K562 (cell line): ENCODE measurements around the gene H3-3A. TPM values are rescaled to one million over a fixed set of nuclear protein-coding genes. Genes with fewer than 3 reads are reported as not detected.
A peak's percentile ranks its signal among the peaks of the same experiment; 100 is the strongest.

Source experiments
- AFF4 ChIP-seq: sonication (generic); formaldehyde crosslinking; IDR thresholded peaks from 2 replicates; pipeline ENCODE4 v1.8.0; 2023; ENCODE audit warnings: mild to moderate bottlenecking, missing genetic modification reagents
- BRCA1 ChIP-seq, 2 experiments: fragments of 450-650 bp in 1 of 2; sonication (generic) in 1 of 2; formaldehyde crosslinking in 1 of 2; IDR thresholded peaks; 2 replicates each; pipeline versions ENCODE4 v1.5.0 to v1.6.1; 2017 to 2020; ENCODE audit warnings: mild to moderate bottlenecking in 1 of 2, missing genetic modification reagents in 1 of 2
- C11orf30 ChIP-seq: fragments of 450-650 bp; IDR thresholded peaks from 2 replicates; pipeline ENCODE4 v1.6.1; 2016; ENCODE audit warnings: low read depth, mild to moderate bottlenecking
- GATAD2A ChIP-seq: fragments of 450-650 bp; IDR thresholded peaks from 2 replicates; pipeline ENCODE4 v1.6.1; 2017
- GATAD2B ChIP-seq: fragments of 450-650 bp; IDR thresholded peaks from 2 replicates; pipeline ENCODE4 v1.6.1; 2017; ENCODE audit warnings: mild to moderate bottlenecking, borderline replicate concordance
- HNRNPL ChIP-seq: fragments of 200-400 bp; formaldehyde crosslinking; IDR thresholded peaks from 2 replicates; pipeline ENCODE4 v1.6.1; 2017; ENCODE audit warnings: low read depth, mild to moderate bottlenecking, low read length
- IFI16 ChIP-seq: fragments of 250-450 bp; sonication (Bioruptor Pico); IDR thresholded peaks from 2 replicates; pipeline ENCODE4 v2.1.2; 2022; ENCODE audit warnings: mild to moderate bottlenecking, inconsistent platforms
- NCOA2 ChIP-seq, 2 experiments: fragments of 450-650 bp; IDR thresholded peaks; 2 replicates each; pipeline ENCODE4 v1.6.1; 2018; ENCODE audit warnings: mild to moderate bottlenecking in 2 of 2, moderate library complexity in 1 of 2; ENCODE audit not compliant: partially characterized antibody in 2 of 2
- NFIC ChIP-seq: fragments of 450-650 bp; IDR thresholded peaks from 2 replicates; pipeline ENCODE4 v1.6.1; 2017; ENCODE audit warnings: mild to moderate bottlenecking, inconsistent platforms
- RBM22 ChIP-seq: fragments of 200-400 bp; formaldehyde crosslinking; IDR thresholded peaks from 2 replicates; pipeline ENCODE4 v1.6.1; 2018; ENCODE audit warnings: low read length, low read depth; ENCODE audit not compliant: poor library complexity, severe bottlenecking
- SAFB ChIP-seq: fragments of 200-400 bp; formaldehyde crosslinking; IDR thresholded peaks from 2 replicates; pipeline ENCODE4 v1.6.1; 2017; ENCODE audit warnings: low read depth, low read length, borderline replicate concordance
- SMAD3 ChIP-seq: fragments of 450-650 bp; formaldehyde crosslinking; conservative IDR thresholded peaks from 2 replicates; pipeline ENCODE4 v1.4.0; 2020; ENCODE audit warnings: mild to moderate bottlenecking
- ZFP91 ChIP-seq: sonication (generic); formaldehyde crosslinking; IDR thresholded peaks from 2 replicates; pipeline ENCODE4 v1.8.0; 2022; ENCODE audit warnings: mild to moderate bottlenecking, missing genetic modification reagents
- ZNF175 ChIP-seq: fragments of 200-800 bp; sonication (Bioruptor generic); IDR thresholded peaks from 2 replicates; pipeline ENCODE4 v1.6.1; 2016; ENCODE audit warnings: low read depth, mild to moderate bottlenecking, missing genetic modification characterization, missing compliant biosample characterization
- ZNF274 ChIP-seq: IDR thresholded peaks from 2 replicates; pipeline ENCODE4 v1.6.1; 2011; ENCODE audit warnings: low read depth, mild to moderate bottlenecking, low read length, moderate library complexity, borderline replicate concordance
- ZNF512 ChIP-seq: IDR thresholded peaks from 2 replicates; pipeline ENCODE4 v1.6.1; 2016; ENCODE audit warnings: missing genetic modification characterization, missing compliant biosample characterization
- ZNF589 ChIP-seq: fragments of 200-800 bp; sonication (Bioruptor generic); IDR thresholded peaks from 2 replicates; pipeline ENCODE4 v1.6.1; 2016; ENCODE audit warnings: low read depth, missing genetic modification characterization, missing compliant biosample characterization
- ZNF79 ChIP-seq: fragments of 250-450 bp; sonication (Bioruptor Pico); IDR thresholded peaks from 2 replicates; pipeline ENCODE4 v1.4.0; 2020; ENCODE audit warnings: low read depth, mild to moderate bottlenecking, moderate library complexity
- polyA plus RNA-seq, 8 experiments: library from polyadenylated mRNA; depleted of rRNA in 4 of 8; stranded (reverse) in 5 of 8; unstranded in 3 of 8; fragments of >200 nt; fragmentation: Nextera tagmentation in 2 of 8; fragmentation: Illumina TruSeq in 1 of 8; extraction: Ambion mirVana in 2 of 8; extraction: Trizol in 1 of 8; gene quantifications; 2 replicates each; pipeline versions ENCODE4 v1.2.1 to v1.2.3, GENCODE V29; 2011 to 2014; ENCODE audit warnings: inconsistent platforms in 1 of 8, missing spikeins in 1 of 8
- total RNA-seq, 7 experiments: library from RNA; depleted of rRNA in 6 of 7; stranded (reverse); fragments of >200 nt in 6 of 7; fragmentation: Illumina TruSeq in 2 of 7; extraction: Trizol in 2 of 7; gene quantifications; 2 replicates each; pipeline versions ENCODE4 v1.2.1 to v1.2.3, GENCODE V29; 2011 to 2021; ENCODE audit warnings: low replicate concordance in 1 of 7
- TF ChIP-seq, protein P1 (sequence below): fragments of 450-650 bp; IDR thresholded peaks from 2 replicates; pipeline ENCODE4 v1.6.1; 2016; ENCODE audit warnings: antibody characterized with exemption

The H3-3A gene
- total and polyA plus RNA-seq, 9 of the 15 experiments (the other 6 are each of a cell fraction or from before 2014, with no cell fraction given): 426 to 1,083 (median 591) TPM

DNA sequence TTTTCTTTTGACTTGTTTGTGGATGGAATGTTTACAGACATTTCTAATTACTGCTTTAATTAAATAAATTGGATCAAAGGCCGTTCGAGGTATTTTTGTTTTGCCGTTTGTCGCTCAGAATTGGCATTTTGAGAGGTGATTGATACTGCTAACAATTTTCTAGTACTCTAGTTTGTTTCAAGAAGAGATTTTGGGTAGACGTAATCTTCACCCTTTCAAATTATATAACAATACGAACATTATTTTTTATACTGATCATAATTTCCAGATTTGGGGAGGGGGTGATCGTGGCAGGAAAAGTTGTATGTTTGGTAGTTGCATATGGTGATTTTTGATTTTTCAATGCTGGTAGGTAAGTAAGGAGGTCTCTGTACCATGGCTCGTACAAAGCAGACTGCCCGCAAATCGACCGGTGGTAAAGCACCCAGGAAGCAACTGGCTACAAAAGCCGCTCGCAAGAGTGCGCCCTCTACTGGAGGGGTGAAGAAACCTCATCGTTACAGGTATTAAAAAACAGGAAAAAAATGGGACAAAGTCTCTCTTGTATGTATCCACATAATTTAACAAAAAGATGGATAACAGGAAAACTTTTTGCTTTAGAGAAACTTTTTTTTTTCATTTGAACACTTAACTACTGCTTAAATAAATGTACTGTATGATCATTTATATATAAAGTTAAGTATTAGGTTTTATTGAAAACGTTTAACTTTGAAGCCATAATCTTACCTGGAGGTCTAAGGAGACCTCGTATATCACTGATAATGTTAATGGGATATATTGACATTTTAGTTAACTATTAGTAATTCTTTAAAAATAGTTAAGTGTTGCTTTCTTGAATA, 1.7 kb downstream of the H3-3A start (continued):
- TF ChIP-seq ZFP91 (no peak), NCOA2 (IDR thresholded peaks at IDR 0.05; ENCODE audit: partially characterized antibody in 2 of 2) (peak in 1 of 2 experiments; percentile 61), ZNF274 (no peak), GATAD2A (no peak; the same call in 1 of the 2 replicates), BRCA1 (IDR thresholded peaks at IDR 0.05) (peak; percentile 92; the same call in 1 of the 2 replicates), BRCA1 (CRISPR knock-in tag; IDR thresholded peaks at IDR 0.05) (no peak), GATAD2B (peak; percentile 68; the same call in 1 of the 2 replicates), ZNF79 (CRISPR knock-in tag) (no peak), AFF4 (CRISPR knock-in tag) (no peak), C11orf30 (no peak), SAFB (no peak), IFI16 (CRISPR knock-in tag) (no peak), NFIC (no peak), HNRNPL (no peak), RBM22 (no peak), ZNF175 (CRISPR knock-in tag) (no peak), ZNF512 (peak; percentile 30; the same call in 1 of the 2 replicates), SMAD3 (0 out of 2 replicates have a peak, but pooled peaks have one; percentile 21), ZNF589 (CRISPR knock-in tag) (peak; percentile 61)
- TF ChIP-seq, protein P1, sequence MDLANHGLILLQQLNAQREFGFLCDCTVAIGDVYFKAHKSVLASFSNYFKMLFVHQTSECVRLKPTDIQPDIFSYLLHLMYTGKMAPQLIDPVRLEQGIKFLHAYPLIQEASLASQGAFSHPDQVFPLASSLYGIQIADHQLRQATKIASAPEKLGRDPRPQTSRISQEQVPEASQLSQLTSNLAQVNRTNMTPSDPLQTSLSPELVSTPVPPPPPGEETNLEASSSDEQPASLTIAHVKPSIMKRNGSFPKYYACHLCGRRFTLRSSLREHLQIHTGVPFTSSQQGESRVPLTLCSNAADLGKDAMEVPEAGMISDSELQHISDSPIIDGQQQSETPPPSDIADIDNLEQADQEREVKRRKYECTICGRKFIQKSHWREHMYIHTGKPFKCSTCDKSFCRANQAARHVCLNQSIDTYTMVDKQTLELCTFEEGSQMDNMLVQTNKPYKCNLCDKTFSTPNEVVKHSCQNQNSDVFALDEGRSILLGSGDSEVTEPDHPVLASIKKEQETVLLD: peak; percentile 40; the same call in 1 of the 2 replicates
